ENCODE measurements around the gene RGS6. TPM values are rescaled to one million over a fixed set of nuclear protein-coding genes. Genes with fewer than 3 reads are reported as not detected.

RGS6 gene
- total RNA-seq, 1 donor from 2014 or later: not detected

GRCh38 chr14:72089625-72090024, 157.4 kb downstream of the RGS6 start:
- H3K4me1 Mint-ChIP-seq: no peaks in the 10 kb centered on the region
- H3K9me3 Mint-ChIP-seq: no peaks in the 10 kb centered on the region
- H3K27ac Mint-ChIP-seq: no peak overlapping the region
- DNase-seq (no peak), ATAC-seq (ENCODE audit: low read depth) (no peak)
- POLR2A ChIA-PET: no interaction called here
- CTCF ChIA-PET: no interaction called here
- TF ChIP-seq CTCF (IDR thresholded peaks at IDR 0.05): no peak
- H3K4me3 Mint-ChIP-seq: no peak overlapping the region
- H3K27me3 Mint-ChIP-seq: peaks cover 2% of the 10 kb centered on the region
- H3K36me3 Mint-ChIP-seq (ENCODE audit: low read depth): no peaks in the 10 kb centered on the region
- intact Hi-C loops (cut with micrococcal nuclease): no loop called here

- POLR2A ChIA-PET: no interaction called here
- H3K27me3 Mint-ChIP-seq: peaks cover 6% of the 10 kb centered on the region
- CTCF ChIA-PET: no interaction called here
Observed at GRCh38 chr14:72094844-72095582, 162.8 kb downstream of the RGS6 start.

GRCh38 chr14:72097173-72097783, 165.0 kb downstream of the RGS6 start:
- H3K27ac Mint-ChIP-seq: no peak overlapping the region
- no peaks in the 10 kb centered on the region for H3K36me3 Mint-ChIP-seq (ENCODE audit: low read depth)
- no peaks in the 10 kb centered on the region for H3K4me1 Mint-ChIP-seq
- H3K27me3 Mint-ChIP-seq: peaks cover 4% of the 10 kb centered on the region
- intact Hi-C loops (cut with micrococcal nuclease): no loop called here
- ATAC-seq (ENCODE audit: low read depth) (no peak), DNase-seq (no peak)
- ChIA-PET CTCF (no interaction called here), POLR2A (no interaction called here)
- no peaks in the 10 kb centered on the region for H3K9me3 Mint-ChIP-seq
- no peak overlapping the region for H3K4me3 Mint-ChIP-seq
- TF ChIP-seq CTCF (IDR thresholded peaks at IDR 0.05): no peak

More at GRCh38 chr14:72094844-72095582, 162.8 kb downstream of the RGS6 start:
- Mint-ChIP-seq H3K4me3 (no peak overlapping the region), H3K9me3 (no peaks in the 10 kb centered on the region), H3K27ac (no peak overlapping the region), H3K36me3 (ENCODE audit: low read depth) (no peaks in the 10 kb centered on the region), H3K4me1 (no peaks in the 10 kb centered on the region)
- DNase-seq (no peak), ATAC-seq (ENCODE audit: low read depth) (no peak)
- TF ChIP-seq CTCF (IDR thresholded peaks at IDR 0.05): no peak
- intact Hi-C loops (cut with micrococcal nuclease): no loop called here

- TF ChIP-seq CTCF (IDR thresholded peaks at IDR 0.05): no peak
- ChIA-PET CTCF (no interaction called here), POLR2A (no interaction called here)
- DNase-seq (no peak), ATAC-seq (ENCODE audit: low read depth) (no peak)
- H3K27me3 Mint-ChIP-seq: peaks cover 10% of the 10 kb centered on the region
- no peaks in the 10 kb centered on the region for H3K36me3 Mint-ChIP-seq (ENCODE audit: low read depth)
- no peak overlapping the region for H3K4me3 Mint-ChIP-seq
- intact Hi-C loops (cut with micrococcal nuclease): no loop called here
- no peaks in the 10 kb centered on the region for H3K9me3 Mint-ChIP-seq
- H3K4me1 Mint-ChIP-seq: no peaks in the 10 kb centered on the region
- H3K27ac Mint-ChIP-seq: no peak overlapping the region
Observed at GRCh38 chr14:72098210-72098609, 166.0 kb downstream of the RGS6 start.

- POLR2A ChIA-PET: no interaction called here
- H3K4me1 Mint-ChIP-seq: no peaks in the 10 kb centered on the region
- intact Hi-C loops (cut with micrococcal nuclease): no loop called here
- no peaks in the 10 kb centered on the region for H3K9me3 Mint-ChIP-seq
- ATAC-seq (ENCODE audit: low read depth) (no peak), DNase-seq (no peak)
- no peak for TF ChIP-seq CTCF (IDR thresholded peaks at IDR 0.05)
- H3K36me3 Mint-ChIP-seq (ENCODE audit: low read depth): no peaks in the 10 kb centered on the region
- H3K27ac Mint-ChIP-seq: no peak overlapping the region
- H3K4me3 Mint-ChIP-seq: no peak overlapping the region
- CTCF ChIA-PET: no interaction called here
- peaks cover 12% of the 10 kb centered on the region for H3K27me3 Mint-ChIP-seq
Observed at GRCh38 chr14:72099566-72099965, 167.3 kb downstream of the RGS6 start.
